ENCODE measurements around the gene LAMB2. TPM values are rescaled to one million over a fixed set of nuclear protein-coding genes. Genes with fewer than 3 reads are reported as not detected.
A peak's percentile ranks its signal among the peaks of the same experiment; 100 is the strongest.

The LAMB2 gene
- total RNA-seq (ENCODE audit: low replicate concordance): 75.4 and 137 TPM in 2 replicates

- Mint-ChIP-seq H3K4me3 (peak within 1 kb of the TSS; percentile 94), H3K27ac (peak within 1 kb of the TSS; percentile 98), H3K9me3 (no peaks in the 10 kb centered on the region), H3K4me1 (peaks cover 34% of the 10 kb centered on the region), H3K27me3 (ENCODE audit: insufficient read depth, low read depth) (peaks cover 3% of the 10 kb centered on the region), H3K36me3 (peaks cover 5% of the 10 kb centered on the region)
- peak within 1 kb of the TSS; percentile 37 for H3K9ac ChIP-seq
- H3K79me2 ChIP-seq (ENCODE audit: low read depth): peaks cover 11% of the 10 kb centered on the region
- H3K4me2 ChIP-seq: peak within 1 kb of the TSS; percentile 87
- peaks cover 4% of the 10 kb centered on the region for H3K4me1 ChIP-seq
- H3K27ac ChIP-seq: peak within 1 kb of the TSS; percentile 79
- peak within 1 kb of the TSS; percentile 68 for H3K4me3 ChIP-seq
- H3K27me3 ChIP-seq: no peaks in the 10 kb centered on the region
- peaks cover 10% of the 10 kb centered on the region for H3F3A ChIP-seq (ENCODE audit: low read depth)
- H3K9me3 ChIP-seq (ENCODE audit: low read depth): no peaks in the 10 kb centered on the region
- H4K20me1 ChIP-seq (ENCODE audit: low read depth): no peaks in the 10 kb centered on the region
- no peaks in the 10 kb centered on the region for H3K36me3 ChIP-seq
- peak; percentile 36 for TF ChIP-seq CTCF (IDR thresholded peaks at IDR 0.05)
- TF ChIP-seq EZH2phosphoT487 (IDR thresholded peaks at IDR 0.05): no peak
- peak within 1 kb of the TSS; percentile 92 for H2AFZ ChIP-seq (replicated peaks)
- DNase-seq (ENCODE audit: low spot score): peak; percentile 89
Measured at GRCh38 chr3:49132437-49133225, at the start of gene LAMB2. Gene LAMB2, minus strand, starts transcription at chr3:49133050. Its CDS starts 183 bp downstream, at chr3:49132867.

DNA sequence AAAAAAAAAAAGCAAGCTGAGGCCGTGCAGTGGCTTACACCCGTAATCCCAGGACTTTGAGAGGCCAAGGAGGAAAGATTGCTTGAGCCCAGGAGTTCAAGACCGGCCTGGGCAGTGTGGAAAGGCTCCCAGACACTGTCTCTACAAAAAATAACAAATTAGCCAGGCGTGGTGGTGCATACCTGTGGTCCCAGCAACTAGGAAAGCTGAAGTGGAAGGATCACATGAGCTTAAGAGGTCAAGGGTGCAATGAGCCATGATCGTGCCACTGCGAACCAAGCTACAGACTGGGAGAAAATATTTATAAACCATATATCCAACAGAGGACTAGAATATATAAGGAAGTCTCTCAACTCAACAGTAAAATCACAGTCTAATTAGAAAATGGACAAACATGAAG lies 48.5 kb upstream of the LAMB2 start:
- Histone ChIP-seq H3K27ac (no peak overlapping the region), H3K9ac (no peak overlapping the region), H3K4me2 (no peak overlapping the region), H3K4me3 (no peak overlapping the region), H4K20me1 (ENCODE audit: low read depth) (no peaks in the 10 kb centered on the region), H3K27me3 (no peaks in the 10 kb centered on the region), H3K36me3 (no peaks in the 10 kb centered on the region), H2AFZ (replicated peaks) (no peak overlapping the region), H3F3A (ENCODE audit: low read depth) (no peaks in the 10 kb centered on the region), H3K9me3 (ENCODE audit: low read depth) (no peaks in the 10 kb centered on the region), H3K79me2 (ENCODE audit: low read depth) (no peaks in the 10 kb centered on the region), H3K4me1 (no peaks in the 10 kb centered on the region)
- no peaks in the 10 kb centered on the region for H3K9me3 Mint-ChIP-seq
- TF ChIP-seq EZH2phosphoT487 (IDR thresholded peaks at IDR 0.05) (no peak), EZH2 (IDR thresholded peaks at IDR 0.05) (no peak), CTCF (IDR thresholded peaks at IDR 0.05) (no peak)
- H3K27ac Mint-ChIP-seq: peak overlapping the region; percentile 31
- H3K36me3 Mint-ChIP-seq: peaks cover 25% of the 10 kb centered on the region
- peaks cover 27% of the 10 kb centered on the region for H3K4me1 Mint-ChIP-seq
- DNase-seq (ENCODE audit: low spot score): no peak
- H3K27me3 Mint-ChIP-seq (ENCODE audit: insufficient read depth, low read depth): peaks cover 3% of the 10 kb centered on the region
- H3K4me3 Mint-ChIP-seq: peak overlapping the region; percentile 13

GRCh38 chr3:49180116-49180515 lies 47.3 kb upstream of the LAMB2 start:
- Histone ChIP-seq H3K27ac (no peak overlapping the region), H3K4me2 (no peak overlapping the region), H3K27me3 (no peaks in the 10 kb centered on the region), H3K4me3 (no peak overlapping the region), H3F3A (ENCODE audit: low read depth) (no peaks in the 10 kb centered on the region), H3K9me3 (ENCODE audit: low read depth) (no peaks in the 10 kb centered on the region), H3K79me2 (ENCODE audit: low read depth) (peaks cover 2% of the 10 kb centered on the region), H3K4me1 (no peaks in the 10 kb centered on the region), H3K9ac (no peak overlapping the region), H4K20me1 (ENCODE audit: low read depth) (no peaks in the 10 kb centered on the region), H3K36me3 (no peaks in the 10 kb centered on the region), H2AFZ (replicated peaks) (no peak overlapping the region)
- peaks cover 36% of the 10 kb centered on the region for H3K4me1 Mint-ChIP-seq
- peak overlapping the region; percentile 76 for H3K27ac Mint-ChIP-seq
- DNase-seq (ENCODE audit: low spot score): no peak
- TF ChIP-seq EZH2 (IDR thresholded peaks at IDR 0.05): no peak
- no peak for TF ChIP-seq EZH2phosphoT487 (IDR thresholded peaks at IDR 0.05)
- no peak for TF ChIP-seq CTCF (IDR thresholded peaks at IDR 0.05)
- peaks cover 31% of the 10 kb centered on the region for H3K36me3 Mint-ChIP-seq
- no peak overlapping the region for H3K4me3 Mint-ChIP-seq
- no peaks in the 10 kb centered on the region for H3K9me3 Mint-ChIP-seq
- peaks cover 3% of the 10 kb centered on the region for H3K27me3 Mint-ChIP-seq (ENCODE audit: insufficient read depth, low read depth)
